SKM-1 treated with dmso at 0.1 percent for 144 hours (cell line): ENCODE results near the gene MKNK2.

Experiments
- DNase-seq: peaks from one replicate; lab custom pipeline; 2025; ENCODE audit not compliant: unreplicated experiment; lab: John Stamatoyannopoulos, UW

MKNK2 gene

DNA sequence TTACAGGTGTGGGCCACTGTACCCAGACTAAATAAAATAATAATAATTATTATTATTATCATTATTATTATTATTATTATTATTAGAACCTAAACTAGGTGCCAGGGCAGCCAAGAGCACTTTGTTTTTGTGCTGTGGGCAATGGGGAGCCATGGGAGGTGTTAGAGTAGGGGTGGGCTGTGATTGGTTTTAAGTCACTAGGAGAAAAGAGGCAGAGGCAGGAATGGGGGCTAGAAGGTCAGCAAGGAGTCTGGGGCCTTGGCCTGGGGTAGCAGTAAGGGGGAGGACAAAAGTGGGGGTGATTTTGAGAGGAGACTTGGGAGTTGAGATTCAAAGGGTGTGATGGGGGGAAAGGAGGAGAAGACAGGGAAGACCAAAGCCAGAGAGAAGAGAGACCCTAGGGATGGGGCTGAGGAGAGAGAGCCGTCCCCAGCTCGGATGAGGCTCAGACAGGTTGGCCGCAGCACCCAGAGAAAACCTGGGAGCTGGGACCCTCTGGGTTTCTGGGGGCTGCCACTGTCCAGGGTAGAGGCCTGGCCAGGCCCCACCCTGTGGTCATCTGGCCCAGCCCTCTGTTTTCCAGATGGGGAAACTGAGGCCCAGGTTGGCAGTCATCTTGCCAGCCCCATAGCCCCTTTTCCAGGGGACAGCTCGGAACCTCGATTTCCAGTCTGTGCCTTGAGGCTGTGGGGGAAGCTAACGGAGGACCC lies 17.8 kb downstream of the MKNK2 start:
- DNase-seq: no peak

DNA sequence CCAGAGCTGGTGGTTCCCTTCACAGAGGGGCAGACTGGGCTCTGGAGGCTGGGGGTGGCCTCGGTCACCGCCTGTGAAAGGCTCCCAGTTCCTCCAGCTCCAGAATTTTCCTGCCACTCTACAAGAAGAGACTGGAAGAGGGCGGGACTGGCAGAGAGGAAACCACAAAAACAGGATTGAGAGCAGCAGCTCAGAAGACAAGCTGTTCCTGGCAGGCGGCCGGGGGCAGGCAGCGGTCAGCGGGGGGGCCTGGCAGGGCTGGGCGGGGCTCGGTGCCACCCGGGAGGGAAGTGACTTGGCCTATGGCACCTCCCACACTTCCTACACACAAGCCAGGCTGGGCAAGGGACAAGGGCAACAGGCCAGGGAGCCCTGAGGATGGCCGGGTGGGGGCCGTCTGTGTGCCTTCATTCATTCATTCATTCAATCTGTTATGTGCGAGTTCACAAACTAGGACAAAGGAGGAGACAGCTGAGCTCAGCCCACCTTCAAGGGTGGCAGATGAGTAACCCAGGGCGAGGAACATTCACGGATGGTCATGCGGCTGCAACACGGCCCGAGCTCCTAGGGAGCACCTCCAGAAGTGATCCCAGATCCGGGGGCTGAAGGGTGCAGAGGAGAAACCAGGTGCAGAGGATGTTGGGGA lies 18.6 kb downstream of the MKNK2 start:
- DNase-seq: peak; percentile 16

DNA sequence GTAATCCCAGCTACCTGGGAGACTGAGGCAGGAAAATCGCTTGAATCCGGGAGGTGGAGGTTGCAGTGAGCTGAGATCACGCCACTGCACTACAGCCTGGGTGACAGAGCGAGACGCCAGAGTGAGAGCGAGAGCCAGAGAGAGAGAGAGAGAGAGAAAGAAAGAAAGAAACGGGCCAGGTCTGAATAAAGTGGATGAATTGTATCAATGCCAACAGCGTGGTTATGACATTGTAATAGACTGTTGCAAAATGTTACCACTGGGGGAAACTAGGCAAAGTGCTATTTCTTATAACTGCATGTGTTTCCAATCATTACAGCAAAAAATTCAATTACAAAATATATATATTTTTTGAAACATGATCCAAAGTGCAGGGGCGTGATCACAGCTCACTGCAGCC lies 23.7 kb downstream of the MKNK2 start:
- no peak for DNase-seq

DNA sequence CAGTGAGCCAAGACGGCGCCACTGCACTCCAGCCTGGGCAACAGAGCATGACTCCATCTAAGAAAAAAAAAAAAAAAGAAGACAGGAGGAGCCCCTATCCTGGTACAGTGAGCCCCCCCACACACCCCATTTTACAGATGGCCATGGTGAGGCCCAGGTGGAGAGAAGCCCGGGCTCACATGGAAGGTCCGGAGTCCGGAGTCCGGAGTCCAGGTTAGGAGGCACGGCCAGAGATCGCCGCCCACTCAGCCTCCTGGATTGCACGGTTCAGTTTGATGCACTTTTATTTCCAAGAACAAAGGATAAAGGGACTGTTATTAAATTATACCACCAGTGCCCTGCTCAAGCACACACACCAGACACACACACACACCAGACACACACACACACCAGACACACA lies 24.3 kb downstream of the MKNK2 start:
- no peak for DNase-seq

DNA sequence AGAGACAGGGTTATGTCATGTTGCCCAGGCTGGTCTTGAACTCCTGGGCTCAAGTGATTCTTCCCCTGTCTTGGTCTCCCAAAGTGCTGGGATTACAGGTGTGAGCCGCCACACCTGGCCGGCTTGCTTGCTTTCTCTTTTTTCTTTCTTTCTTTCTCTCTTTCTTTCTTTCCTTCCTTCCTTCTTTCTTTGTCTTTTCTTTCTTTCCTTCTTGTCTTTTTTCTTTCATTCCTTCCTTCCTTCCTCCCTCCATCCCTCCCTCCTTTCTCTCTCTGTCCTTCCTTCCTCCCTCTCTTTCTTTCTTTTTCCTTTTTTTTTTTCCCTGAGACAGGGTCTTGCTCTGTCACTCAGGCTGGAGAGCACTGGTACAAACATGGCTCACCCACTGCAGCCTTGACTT lies 28.8 kb downstream of the MKNK2 start:
- no peak for DNase-seq

DNA sequence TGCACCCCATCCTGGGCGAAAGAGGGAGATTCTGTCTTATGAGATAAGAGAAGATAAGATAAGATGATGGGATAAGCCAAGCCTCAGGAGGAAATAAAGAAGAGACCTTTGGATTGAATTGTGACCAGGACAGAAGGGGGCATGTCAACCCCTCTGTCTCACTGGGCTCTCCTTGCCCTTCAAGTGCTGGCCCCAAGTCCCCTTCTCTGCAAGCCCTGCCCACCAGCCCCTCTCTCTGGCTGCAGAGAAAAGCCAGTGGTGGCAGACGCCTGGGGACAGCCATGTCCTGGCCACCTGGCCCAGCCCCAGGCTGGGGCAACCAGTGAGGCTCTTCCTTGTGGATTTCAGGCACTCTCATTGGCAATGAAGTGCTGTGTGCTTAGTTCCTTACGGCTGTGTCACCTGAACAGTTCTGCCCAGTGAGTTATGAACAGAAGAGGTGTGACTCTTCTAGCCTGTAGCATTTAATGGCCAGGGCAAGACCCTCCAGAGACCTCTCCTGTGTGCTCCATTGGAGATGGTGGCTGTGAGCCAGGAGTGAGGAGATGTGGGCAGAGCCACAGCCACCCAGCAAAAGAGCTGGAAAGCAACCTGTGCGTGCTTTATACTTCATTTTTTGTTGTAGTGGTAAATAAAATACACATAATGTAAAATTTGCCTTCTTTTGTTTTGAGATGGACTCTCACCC lies 29.4 kb downstream of the MKNK2 start:
- no peak for DNase-seq

DNA sequence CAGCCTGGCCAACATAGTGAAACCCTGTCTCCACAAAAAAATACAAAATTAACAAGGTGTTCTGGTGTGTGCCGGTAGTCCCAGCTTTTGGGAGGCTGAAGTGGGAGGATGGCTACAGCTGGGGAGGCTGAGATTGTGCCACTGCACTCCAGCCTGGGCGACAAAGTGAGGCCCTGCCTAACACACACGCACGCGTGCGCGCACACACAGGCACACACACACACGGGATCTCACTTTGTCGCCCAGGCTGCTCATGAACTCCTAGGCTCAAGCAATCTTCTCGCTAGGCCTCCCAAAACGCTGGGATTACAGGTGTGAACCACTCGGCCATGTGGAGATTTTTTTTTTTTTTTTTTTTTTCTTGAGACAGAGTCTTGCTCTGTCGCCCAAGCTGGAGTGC lies 32.3 kb downstream of the MKNK2 start:
- no peak for DNase-seq

DNA sequence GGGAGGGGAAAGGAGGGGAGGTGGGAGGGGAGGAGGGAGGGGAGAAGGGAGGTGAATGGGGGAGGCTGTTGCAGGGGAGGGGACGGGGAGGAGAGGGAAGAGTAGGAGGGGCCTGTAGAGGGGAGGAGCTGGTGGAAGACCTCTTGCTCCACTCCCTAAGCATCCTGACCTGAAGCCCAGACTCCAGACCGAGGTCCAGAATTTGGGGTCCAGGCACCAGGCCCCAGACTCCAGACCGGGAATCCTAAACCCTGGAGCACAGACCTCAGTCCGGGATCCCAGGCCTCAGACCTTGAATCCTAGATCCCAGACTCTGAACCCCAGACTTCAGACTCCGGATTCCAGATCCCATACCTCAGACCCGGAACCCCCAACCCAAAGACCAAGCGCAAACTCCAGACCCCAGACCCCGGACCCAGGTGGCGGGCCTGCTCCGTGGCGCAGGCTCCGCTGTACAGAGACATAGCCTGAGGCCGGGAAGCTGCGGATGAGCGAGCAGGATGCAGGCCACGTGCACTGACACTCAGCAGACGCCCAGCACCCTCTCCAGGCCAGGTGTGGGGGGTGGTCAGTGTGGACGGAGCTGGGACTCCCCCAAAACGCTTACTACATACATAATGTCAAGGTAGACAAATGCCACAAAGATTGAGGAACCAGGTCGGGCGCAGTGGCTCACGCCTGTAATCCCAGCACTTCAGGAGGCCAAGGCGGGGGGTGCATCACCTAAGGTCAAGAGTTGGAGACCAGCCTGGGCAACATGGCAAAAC lies 34.8 kb downstream of the MKNK2 start:
- DNase-seq: peak; percentile 12

DNA sequence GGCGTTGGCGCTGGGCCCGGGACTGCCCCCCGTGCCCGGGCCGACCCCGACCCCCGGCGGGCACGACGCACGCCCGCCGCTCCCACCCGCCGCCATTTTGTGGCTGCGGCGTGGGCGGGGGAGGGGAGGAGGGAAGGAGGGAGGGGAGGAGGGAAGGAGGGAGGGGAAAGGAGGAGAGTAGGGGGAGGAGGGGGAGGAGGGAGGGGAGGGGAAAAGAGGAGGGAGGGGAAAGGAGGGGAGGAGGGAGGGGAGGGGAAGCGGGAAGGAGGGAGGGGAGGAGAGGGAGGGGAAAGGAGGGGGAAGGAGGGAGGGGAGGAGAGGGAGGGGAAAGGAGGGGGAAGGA lies 35.5 kb downstream of the MKNK2 start, which contains the start of gene BTBD2:
TSS of gene BTBD2 (minus strand) at position 107 of the 343 bp plus-strand sequence. CDS start at position 96, 11 bp downstream.
- no peak for DNase-seq

DNA sequence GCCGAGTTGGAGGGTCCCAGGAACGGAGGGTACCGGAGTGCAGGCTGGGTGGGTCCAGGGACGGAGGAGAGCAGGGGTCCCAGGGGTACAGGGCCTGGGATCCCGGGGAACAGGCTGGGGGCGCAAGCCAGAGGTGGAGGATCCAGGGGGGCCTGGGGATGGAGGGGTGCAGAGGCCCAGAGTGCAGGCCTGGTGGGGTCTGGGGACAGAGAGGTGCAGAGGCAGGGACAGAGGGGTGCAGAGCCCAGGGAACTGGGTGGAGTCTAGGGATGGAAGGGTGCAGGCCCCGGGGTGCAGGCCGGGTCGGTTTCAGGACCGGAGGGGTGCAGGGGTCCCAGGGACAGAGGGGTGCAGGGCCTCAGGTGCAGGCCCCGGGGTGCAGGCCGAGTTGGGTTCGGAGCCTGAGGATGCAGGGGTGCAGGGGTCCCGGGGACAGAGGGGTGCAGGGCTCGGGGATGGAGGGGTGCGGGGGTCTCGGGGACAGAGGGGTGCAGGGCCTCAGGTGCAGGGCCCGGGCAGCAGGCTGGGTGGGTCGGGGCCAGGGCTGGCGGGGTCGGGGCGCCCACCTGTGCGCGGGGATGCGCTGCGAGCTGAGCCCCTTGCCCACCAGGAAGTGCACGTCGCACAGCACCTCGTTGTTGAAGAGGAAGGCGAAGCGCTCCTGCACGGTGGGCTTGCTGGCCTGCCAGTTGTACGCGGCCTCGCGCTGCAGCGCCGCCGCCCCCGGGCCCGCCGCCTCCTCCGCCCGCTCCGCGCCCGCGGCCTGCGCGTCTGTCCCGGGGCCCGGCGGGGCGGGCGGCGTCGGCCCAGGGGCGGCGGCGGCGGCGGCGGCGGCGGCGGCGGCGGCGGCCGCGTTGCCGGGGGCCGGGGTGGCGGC lies 36.1 kb downstream of the MKNK2 start:
- DNase-seq: no peak

DNA sequence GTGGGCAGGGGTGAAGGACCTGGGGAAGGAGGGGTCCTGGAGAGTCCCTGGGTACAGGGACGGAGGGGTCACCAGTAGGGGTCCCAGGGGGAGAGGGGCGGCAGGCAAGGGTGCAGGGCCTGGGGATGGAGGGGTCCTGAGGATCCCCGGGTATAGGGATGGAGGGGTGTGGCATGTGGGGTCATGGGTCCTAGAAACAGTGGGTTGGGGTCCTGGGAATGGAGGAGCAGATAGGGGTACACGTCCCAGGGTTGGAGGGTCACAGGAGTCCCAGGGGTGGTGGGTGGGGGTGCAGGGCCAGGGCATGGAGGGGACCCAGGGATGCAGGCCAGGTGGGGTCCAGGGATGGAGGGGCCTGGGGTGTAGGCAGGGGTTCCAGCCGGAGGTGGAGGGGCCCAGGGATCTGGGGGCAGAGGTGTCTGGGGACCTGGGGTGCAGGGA lies 36.9 kb downstream of the MKNK2 start:
- no peak for DNase-seq

DNA sequence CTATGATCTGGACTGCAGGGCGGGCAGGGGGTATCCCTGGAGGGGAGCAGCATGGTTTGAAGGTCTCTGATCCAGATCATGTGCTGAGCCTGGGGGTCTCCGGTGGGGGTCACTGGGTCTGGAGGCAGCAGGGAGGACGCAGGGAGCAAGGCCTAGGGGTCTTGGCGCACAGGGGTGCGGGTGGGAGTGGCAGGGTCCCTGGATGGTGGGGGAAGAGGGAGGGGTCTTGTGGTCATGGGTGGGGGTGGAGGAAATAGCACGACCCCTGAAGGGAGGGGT lies 37.4 kb downstream of the MKNK2 start:
- DNase-seq: no peak

DNA sequence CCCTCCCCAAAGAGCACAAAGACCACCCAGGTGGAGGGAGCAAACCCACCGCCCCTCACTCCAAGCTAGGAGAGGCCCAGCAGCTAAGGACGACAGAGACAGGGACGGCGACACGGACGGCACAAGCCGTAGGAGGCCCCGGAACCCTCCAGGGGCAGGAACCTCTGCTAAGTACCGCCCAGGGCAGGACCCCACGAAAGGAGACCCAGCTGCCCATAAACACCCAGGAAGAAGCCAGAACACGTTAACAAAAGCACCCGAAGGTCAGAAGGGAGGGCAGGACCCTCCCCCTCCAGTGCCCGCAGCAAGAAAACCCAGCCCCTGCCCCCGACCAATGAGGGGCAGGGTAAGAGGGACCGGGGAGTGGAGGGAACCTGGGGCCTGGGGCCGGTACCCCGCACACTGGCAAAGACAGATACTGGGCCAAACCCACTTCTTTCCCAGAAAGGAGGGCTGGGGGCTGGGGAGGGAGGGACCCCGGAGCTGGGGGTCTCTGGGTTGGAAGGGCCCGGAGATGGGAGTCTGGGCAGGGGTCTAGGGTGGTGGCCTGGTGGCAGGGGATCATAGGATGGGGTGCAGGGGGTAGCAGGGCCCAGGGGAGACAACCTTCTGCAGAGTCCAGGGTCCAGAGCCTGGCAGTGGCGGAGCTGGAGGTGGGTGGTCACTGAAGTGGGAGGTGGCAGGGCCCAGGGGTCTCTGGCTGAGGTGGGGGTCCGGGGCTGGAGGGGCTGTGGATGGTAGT lies 37.9 kb downstream of the MKNK2 start:
- DNase-seq: no peak

DNA sequence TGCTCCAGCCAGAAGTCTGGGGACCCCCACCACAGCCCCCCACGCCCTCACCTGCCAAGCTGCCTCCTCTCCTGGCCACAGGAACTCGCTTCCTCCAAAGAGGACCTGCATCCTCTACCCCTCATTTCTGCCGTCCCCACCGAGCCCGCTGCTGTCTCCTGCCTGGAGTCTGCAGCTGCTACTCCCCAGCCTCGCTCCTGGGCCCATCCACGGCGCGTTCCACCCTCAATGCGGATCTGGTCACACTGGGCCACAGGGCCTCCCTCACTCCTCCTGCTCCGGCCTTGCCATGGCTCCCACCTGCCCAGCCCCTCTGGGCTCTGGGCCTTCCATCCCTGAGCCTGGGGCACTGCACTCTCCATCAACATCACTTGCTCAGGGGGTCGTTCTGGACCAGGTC lies 39.9 kb downstream of the MKNK2 start:
- DNase-seq: no peak

DNA sequence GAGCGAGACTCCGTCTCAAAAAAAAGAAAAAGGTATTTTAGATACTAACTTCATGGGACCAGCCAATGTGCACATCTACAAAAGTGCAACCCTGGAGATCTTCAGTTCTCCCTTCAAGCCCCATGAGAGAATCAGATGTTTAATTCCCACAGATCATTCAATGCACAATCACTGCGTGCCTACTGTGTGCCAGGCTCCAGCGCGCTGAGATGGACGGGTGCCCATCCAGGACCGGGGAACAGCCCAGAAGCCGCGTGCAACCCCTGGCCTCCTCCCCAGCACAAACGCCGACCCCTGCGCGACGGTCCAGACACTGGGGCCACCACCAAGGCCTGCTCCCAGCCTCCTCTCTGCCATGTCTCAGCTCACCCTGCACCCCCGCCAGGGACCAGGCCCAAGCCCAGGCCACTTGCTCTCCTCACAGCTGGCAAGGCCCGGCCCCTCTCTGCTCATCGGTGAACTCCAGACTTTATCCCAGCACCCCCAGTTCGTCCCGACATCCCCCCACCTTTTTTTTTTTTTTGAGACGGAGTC lies 40.8 kb downstream of the MKNK2 start:
- DNase-seq: no peak

DNA sequence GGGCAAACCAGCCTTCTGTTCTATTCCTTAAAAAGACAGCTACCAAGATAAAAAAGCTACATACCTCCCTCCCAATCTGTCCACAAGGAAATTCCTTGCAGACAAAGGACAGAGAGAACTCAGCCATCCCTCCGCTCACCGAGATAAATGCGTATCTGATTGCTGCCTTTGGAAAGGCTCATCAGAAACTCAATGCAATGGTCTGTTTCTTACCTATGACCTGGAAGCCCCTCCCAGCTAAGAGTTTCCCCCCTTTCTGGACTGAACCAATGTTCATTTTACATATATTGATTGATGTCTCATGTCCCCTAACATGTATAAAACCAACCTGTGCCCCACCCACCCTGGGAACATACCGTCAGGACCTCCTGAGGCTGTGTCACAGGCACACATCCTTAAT lies 47.2 kb downstream of the MKNK2 start:
- no peak for DNase-seq

DNA sequence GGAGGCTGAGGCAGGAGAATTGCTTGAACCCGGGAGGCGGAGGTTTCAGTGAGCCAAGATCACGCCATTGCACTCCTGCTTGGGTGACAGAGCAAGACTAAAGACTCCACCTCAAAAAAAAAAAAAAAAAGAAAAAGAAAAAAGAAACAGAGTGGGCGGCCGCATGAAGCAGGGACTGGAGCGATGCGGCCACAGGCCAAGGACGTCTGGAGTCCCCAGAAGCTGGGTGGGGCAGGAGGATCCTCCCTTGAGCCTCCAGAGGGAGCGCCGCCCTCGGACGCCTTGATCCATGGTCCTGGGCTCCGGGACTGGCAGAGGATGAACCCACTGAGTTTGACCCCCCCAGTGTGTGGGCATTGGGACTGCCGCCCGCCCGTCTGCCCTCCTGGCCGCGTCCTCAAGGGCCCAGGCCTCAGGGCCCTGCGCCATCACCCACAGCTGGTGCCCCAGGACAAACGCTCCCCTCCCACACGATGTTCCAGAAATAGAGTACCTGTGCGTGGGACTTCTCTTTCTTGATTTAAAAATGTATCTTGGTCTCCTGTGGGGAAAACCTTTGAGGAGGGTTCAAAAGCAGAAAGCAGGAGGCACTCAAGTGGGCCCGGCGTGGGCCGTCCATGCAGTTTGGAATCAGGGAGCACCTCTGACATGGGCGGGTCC lies 51.1 kb downstream of the MKNK2 start:
- DNase-seq: no peak

DNA sequence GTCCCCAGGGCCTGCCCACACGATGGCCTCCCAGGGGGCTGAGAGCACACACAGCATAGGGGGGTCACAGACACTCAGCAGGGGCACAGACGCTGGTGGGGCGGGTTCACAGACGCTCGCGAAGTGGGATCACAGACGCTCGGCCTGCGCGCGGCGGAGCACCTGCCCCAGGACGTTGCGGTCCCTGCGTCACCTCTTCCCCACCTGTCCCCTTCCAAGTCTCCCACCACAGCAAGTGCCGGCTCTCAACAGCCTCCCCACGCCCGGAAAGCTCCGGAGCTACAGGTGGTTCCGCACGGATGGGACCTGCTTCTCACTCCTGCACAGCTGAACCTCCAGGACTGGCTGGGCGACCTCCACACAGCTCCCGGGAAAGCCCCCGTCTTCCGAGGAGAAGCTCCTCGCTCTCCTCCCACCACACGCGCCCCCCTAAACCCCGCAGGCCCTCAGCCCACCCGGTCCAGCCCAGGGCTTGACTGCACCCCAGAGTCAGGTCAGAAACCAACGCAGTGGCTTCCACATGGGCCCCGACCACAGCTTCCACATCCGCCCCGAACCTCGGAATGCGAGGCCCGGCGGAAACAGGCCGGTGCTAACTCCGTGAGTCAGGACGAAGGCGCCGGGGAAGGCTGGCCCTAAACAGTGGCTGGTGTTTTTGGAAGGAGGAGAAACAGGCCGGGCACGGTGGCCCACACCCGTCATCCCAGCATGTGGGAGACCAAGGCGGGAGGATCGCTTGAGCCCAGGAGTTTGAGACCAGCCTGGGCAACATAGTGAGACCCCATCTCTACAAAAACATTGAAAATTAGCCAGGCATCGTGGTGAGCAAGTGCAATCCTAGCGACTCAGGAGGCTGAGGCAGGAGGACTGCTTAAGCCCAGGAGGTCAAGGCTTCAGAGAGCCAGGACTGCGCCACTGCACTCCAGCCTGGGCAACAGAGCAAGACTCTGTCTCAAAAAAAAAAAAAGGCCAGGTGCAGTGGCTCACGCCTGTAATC lies 52.0 kb downstream of the MKNK2 start:
- no peak for DNase-seq
